Effector CD8-positive, alpha-beta T cell (primary cell): ENCODE results near the gene CCDC148.
A peak's percentile ranks its signal among the peaks of the same experiment; 100 is the strongest.

ENCODE experiments used
- DNase-seq: peaks from one replicate; lab custom pipeline; 2025; lab: John Stamatoyannopoulos, UW
- total RNA-seq, 4 experiments: gene quantifications; one replicate each; lab custom pipeline; 2026; lab: John Stamatoyannopoulos, UW

CCDC148 gene
- total RNA-seq: 0 to 0.18 (median 0) reads per million in 4 experiments

DNA sequence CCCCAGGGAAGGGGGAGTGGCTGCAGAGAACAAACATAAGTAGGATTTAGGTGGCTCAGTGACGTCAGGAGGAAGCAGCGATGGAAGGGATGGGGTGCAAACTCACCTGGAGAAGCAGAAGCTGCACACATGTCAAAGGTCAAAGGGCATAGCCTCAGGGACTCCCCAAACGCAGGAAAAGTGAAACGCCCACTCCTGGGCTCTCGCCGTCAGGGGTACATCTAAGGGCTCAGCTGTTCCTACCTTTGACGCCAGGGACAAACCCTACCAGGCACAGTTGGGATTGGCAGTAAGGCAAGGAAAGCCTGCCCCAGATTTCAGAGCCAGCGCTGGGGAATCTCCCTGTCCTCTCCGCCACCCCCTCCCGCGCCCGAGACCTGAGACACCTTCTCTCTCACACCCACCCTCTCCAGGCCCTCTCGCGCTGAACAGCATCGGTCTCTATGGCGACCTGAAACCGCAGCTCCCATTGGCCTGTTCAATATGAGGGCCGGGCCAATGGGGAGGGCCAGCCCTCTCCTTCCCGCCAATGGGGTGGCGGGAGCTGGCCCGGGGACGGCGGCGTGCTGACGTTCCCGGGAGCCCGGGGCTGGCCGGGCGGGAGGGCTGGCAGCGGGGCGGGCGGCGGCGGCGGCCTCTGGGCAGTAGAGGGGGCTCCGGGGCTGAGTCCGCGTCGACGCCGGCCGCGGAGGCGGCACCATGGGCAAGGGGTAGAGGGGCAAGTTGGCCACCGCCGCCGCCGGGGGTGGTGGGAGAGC, at the start of gene CCDC148, which contains the start of gene PKP4:
CCDC148 (minus strand) TSS at position 445 of the 758 bp plus-strand sequence; CDS start at position 131, 314 bp downstream.
PKP4 (plus strand) TSS at position 644 of the 758 bp plus-strand sequence. CDS start 76,233 bp downstream, outside the sequence.
- peak; percentile 86 for DNase-seq

DNA sequence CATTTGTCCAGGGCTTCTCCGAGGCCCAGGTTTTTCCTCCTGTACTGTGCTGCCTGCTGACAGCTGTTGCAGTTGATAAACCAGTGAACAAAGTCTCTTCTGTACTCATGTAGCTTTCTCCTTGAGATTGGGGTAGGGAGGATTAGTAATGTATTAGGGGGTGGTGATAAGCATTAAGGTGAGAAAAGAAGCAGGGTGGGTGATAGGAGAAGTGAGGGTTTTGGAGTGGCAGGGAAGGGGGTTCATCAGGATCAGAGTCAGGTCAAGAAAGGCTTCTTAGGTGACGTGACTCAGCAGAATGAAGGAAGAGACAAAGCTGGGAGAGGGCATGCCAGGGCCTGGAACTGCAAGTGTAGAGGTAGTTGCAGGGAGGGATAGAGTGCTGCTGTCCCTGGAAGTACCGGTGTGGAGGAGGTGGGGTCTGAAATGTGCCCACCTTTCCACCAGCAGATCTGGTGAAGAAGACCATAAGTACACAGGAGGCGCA, 48.9 kb upstream of the CCDC148 start:
- DNase-seq: no peak

DNA sequence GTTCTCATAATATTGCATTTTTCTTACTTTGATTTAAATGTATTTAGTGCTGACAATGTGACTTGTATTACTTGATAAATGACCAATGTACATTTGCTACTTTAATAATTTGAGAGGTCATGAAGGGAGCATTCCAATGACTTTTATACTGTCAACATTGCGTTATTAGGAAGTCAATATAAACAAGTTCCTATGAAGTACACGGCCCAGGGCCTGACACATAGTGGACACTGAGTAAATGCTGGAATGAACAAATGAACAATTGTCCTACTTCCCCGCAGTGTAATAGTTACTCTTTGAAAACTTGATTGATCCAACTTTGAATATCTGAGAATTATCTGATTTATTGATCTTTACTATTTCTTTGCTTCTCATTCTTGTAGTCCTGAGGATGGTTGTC, 47.5 kb upstream of the CCDC148 start:
- no peak for DNase-seq

DNA sequence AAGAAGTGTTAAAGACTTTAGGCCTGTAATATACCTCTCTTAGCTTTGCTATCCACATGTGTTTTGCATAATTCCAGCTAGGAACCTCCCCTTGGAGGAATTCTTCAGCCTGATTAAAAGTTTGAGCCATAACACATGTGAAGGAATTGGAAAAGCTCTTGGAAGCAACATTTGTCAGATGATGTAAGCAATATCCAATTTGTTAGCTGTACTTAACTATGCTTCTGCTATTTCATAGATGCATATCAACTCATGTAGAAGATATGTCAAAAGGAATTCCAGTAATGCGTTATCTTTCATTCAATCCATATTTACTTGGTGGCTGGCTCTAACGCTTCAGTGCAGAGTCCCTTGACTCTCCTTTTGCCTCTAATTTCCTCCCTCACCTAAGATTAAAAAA, 46.4 kb upstream of the CCDC148 start:
- no peak for DNase-seq

DNA sequence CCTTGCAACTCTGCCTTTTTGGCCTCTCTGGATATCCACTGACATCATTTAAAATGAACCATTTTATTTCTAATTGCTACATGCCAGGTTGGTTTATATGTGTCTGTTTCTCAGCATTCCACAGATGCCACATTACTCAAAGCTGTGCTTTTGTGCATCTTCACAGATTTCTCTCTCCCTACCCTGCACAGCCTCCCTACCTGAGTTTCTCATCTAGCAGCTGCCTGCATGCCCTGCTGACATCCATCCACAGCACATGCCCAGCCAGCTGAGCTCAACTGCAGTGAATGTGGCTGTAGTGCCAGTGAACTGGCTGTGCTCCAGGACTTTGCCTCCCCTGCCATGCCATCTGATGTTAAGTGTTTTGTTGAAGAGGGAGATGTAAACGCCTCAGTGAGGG, 44.7 kb upstream of the CCDC148 start:
- DNase-seq: no peak

DNA sequence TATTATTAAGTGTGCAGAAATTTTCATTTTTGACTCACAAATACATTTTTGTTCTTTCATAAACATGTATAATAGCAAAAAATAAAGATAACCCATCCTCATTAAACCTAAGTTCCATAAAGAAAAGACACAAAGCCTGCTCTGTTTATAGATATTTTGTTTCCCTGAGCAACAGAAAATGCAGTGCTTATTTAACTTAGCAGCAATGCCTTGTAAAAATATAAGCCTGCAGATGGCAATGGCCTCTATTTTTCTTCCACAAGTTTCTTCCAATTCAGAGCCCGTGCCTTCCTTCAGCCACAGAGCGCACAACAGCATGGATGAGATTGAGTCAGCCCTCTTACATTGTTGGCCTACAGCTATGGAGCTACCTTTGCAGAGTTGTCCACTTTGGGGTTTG, 43.8 kb upstream of the CCDC148 start:
- DNase-seq: no peak

DNA sequence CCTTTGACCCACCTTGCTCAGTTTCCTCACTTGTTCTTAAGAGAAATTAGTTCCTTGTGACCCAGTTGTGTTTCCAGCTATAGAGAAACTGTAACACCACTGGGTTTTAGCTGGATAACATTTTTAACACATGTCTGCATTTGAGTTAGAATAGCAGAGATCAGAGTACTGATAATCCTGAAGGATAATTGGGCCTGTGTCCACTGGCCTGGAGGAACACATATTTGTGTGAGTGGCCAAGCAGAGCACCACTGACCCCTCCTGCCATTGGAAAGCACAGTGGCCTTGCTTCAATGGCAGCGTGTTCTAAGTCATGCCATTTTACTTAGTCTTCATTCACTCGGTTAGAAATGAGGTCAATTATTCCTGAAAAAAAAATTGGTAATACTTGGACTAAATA, 42.8 kb upstream of the CCDC148 start:
- no peak for DNase-seq

DNA sequence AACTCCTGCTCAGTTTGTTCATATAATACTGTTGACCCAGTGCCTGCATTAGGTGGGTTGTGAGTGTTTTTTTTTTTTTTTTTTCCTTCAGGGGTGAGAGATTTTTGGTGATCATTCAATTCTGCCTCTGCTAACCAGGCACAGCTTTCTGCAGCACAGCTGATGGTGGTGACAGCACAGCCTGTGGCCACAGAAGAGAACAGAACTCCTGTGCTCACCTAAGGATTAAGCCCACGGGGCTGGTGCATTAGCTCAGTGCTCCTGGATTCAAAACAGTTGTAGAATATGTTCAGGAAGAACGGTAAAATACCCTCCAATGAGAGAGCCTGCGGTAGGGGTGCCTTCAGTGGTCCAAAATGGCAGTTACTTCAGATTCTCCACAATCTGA, 42.2 kb upstream of the CCDC148 start:
- DNase-seq: no peak

DNA sequence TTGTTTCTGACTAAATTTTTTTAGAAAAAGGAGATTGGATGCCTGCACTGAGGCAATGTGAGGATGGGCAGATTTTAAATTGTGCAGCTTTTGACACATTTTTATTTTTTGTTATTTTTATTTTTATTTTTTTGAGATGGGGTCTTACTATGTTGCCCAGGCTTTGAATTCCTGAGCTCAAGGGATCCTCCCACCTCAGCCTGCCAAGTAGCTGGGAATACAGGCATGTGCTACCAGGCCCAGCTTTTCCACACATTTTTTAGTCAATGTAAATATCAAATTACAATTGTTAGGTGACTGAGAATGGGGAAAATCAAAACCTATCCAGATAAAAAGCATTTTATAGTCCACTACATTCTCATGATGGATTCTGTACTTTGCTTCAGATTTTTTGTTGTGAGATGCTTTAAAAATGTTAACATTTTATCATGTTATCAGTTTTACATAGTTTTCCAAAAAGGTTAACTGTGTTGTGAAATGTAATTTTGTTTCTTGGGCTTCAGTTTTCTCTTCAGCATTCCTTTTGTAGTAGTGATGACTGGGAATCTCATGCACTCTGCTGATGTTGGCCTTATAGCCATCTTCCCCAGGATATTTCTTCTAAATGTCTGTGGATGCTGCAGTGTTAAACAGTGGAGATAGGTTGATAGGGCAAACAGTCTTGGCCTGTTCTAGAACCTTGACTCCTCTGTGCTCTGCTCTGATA, 41.6 kb upstream of the CCDC148 start:
- DNase-seq: no peak

DNA sequence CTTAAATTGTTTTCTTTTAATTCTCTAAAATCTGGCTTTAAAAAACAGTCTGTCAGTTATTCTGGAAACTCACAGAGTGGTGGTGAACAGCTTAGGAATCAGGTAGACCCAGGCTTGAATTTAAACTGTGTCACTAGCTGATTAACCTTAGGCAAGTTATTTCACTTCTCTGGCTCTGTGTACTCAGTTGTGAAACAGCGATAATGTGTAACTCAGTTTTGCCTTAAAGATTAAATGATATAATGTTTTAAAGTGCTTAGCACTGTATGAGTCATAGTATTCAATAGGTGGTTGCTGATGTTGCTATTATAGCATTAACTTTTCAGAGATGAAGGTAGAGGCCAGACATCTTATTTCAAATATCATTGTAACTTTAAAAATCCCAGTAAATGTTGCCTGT, 40.9 kb upstream of the CCDC148 start:
- no peak for DNase-seq

DNA sequence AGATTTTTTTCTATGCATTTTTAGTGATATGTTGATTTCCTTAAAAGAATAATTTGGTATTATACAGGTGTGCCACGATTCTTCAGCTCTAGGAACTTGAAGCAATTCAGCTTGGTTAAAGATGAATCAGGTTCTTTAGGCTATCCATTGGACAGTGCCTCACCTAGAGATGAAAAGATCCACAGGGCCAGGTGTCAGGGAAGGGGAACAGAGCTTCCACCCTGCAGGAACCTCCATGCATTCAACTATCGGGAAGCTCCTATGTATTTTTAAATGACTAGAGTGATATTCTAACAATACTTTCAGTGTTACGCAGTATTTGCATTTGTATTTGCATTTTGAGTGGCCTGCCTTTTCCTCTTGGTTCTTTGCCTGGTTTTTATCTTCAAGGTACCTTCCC, 40.4 kb upstream of the CCDC148 start:
- DNase-seq: no peak

DNA sequence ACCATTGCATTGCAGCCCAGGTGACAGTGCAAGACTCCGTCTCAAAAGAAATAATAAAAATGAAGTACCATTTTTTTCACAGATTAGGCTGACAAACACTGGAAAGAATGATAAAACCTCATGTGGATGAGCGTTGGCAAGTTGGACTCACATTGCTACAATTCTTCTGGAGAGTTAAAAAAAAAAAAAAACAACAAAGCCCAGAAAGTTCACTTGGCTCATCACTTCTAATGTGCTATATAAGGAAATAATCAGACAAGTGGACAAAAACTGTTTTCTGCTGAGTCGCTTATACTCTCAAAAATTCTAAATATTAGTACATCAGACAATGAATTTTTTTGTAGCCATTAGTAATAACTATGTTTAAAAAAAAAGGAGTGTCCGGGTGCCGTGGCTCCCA, 38.6 kb upstream of the CCDC148 start:
- DNase-seq: no peak

DNA sequence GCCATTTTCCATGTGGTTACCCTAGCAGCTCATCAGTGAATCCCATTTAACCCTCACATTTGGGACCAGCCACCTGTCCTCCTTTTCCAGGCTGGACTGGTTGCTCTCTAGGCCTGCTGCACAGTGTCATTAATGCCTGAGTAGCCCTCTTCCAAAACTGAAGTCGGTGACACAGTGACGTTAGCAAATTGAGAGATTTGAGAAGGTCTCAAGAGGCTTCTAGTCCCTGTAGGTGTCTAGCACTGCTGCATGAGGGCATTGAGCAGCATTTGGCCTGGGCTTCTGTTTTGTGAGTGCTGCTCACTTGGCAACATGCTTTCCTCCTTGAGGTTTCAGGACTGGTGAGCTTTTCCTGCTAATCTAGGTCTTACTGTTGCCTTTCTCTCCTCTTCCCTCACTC, 36.9 kb upstream of the CCDC148 start:
- DNase-seq: no peak

DNA sequence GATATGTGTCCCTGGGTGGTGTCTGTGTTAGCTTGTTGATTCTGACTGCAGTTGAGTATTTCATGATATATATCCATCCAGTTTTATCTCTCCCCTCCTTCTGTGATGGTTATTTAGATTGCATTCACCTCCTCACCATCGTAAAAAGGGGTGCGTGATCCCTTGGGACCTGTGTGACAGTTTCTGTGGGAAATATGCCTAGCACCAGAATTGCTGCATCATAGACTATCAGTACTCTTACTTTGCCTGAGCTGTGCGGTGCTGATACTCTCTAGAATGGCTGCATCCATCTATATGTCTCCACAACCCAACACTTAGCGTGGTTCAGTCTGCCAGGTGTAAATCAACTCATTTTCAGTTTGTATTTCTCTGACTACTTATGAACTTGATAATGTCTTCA, 34.5 kb upstream of the CCDC148 start:
- DNase-seq: no peak

DNA sequence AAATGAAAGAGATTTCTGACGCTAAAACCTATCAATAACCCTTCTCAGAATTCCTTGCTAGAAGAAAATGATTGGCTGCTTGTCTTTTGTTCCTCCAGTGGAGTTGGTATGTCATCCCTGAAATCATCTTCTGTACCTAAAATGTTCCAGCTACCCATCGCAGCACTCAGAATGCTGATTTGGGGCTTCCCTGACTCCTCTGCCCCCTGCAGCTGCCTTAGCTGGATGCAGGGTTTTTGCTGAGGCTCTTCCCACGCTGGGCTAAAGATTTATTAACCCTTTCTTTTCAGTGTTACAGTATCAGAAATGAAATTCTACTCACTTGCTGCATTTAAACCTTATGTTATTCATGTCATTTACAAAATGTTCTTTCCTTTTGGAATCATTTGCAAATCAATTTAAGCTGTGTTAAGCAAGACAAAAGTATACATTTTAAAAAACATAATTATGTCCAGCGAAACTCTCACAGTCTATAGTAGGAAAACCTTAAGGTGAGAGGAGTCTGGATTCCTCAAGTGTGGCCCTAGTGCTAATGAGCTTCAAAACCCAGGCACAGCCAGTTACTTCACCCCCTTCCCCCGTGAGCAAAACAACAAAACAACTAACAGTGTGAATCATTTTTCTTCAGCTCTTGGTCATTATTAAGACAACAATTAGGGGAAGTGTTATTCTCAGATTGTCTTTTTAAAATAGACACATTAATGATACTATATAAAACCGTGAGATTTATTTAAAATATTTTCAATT, 33.0 kb upstream of the CCDC148 start:
- no peak for DNase-seq

DNA sequence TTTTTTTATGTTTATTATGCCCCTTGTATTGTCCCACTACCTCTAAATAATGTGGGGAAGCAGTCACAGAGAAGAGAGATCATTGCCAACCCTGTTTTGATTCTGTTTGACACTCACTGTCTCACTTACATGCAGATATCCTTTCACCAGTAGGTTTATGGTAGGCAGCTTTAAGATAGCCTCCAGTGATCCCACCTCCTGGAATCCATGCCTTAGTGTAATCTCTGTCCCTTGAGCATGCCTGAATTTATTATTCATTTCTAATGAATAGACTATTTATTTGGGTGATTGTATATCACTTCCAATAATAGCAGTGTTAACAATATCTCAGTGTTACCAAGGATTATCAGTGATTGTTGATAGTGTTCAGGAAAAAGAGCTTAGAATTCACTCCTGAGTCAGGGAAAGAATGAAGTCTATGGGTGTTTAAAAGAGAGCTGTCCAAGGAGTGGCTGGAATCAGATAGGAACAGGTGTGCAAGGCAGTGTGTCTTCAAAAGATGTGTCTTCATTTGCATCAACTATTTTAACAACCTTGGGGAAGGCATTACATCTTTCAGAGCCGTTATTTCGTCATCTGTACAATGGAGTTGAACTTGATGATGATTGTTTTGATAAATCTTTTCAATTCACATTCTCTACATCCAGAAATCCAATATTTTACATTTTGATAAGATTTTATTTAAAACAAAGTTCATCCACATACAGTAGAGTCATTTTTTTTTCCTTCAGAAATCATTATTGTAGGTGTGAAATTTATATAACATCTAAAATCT, 32.1 kb upstream of the CCDC148 start:
- no peak for DNase-seq

DNA sequence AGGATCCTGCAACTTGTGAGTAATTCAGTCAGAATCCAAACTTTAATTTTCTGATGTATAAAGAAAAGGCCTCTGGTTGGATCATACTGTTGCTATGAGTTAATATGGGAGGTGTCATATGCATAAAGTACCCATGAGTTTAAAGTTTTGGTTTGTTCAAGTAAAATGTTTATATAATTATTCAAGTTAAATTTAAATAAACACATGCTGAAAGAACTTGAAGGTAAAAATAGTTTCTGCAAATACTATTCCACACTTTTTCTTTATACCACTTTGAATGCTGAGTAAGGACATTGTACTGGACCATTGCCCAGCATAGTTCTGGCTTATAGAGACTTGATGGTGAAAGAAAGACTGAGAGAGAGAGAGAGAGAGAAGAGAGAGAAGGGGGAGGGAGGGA, 30.9 kb upstream of the CCDC148 start:
- DNase-seq: no peak

DNA sequence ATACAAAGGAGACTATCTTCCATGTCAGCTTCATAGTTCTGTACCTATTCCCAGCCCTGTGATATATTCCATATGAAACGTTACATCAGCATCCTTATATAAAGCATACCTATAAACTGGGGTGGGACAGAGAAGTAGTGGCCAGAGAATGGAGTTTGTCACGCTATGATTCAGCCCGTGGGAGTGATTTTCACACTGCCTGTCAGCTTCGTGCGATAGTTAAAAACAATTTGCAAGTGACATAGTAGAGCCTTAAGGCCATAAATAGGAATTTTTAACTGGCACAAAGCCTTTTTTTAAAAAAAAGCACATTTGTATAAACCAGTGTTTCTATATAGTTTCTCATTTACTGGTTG, 30.4 kb upstream of the CCDC148 start:
- DNase-seq: no peak

DNA sequence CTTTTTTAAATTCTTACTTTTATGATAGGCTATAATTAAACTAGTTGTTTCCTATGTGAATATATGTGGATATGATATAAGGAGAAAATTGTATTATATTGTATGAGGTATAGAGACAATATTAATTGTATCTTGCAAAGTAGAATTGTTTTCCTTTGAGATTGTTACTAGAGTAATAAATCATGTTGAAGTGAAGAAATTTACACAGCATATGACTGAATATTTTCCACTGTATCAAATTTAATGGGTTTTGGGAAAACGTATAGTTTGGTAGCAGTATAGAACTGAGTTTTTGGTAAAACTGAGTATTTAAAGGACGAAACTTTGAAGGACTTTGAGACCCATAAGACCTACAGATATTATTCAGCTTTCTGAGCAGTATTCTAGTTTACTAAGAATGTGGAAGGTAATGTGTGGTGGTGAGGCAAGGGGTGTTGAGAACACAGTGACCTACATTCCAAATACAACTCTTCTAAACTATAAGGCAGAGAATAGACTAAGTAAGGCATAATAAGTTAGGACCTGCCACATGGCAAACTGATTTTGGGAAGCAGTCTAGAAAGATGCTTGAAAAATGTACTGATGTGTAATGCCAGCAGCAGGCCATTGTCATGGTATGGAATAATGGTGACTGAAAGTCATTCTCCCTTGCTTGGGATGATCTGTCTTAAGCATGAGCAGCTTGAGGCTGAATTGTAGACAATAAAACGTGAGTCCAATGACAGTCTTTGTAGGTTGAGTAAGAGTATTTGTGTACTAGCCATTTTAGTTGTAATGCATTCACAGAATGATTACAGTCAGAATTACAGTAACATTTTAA, 29.8 kb upstream of the CCDC148 start:
- DNase-seq: no peak

DNA sequence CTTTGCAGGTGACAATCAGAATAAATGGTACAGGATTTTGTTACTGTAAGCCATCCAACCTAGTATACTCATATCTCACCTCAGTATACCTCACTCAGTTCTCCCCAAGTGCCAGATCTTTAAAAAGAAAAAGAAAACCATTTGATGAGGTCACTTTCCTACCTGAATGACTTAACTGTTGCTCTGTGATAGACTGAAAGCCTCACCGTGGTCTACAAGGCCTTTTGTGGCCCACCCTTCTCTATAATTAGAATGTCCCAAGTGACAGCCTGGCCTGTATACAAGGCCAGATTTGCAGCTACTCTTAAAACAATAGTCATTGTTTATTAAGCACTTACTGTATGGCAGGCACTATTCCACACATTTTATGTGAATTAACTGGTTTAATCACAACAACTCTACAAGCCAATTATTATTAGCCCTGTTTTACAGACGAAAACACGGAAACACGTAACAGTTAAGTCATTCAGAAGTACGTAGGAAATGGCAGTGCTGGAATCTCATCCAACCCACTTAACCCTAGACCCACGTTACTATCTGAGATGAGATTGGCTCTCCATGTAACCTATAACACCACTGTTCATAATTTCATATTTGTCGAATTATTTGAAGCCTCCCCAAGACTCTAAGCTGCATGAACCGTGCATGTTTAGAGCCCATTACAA, 28.5 kb upstream of the CCDC148 start:
- DNase-seq: no peak
